ENCODE data around the gene S100A6.
A peak's percentile ranks its signal among the peaks of the same experiment; 100 is the strongest.

The S100A6 gene

GRCh38 chr1:153509729-153510354 is 25.9 kb downstream of the S100A6 start:
- peak; percentile 90 for TF ChIP-seq CTCF (IDR thresholded peaks at IDR 0.05; ENCODE audit: low read depth, low read length, missing control alignments)
- DNase-seq (ENCODE audit: low read depth): no peak
- no peak overlapping the region for H3K4me3 ChIP-seq (ENCODE audit: low read depth, low read length)

- no peak for DNase-seq (ENCODE audit: low read depth)
- no peak for TF ChIP-seq CTCF (IDR thresholded peaks at IDR 0.05; ENCODE audit: low read depth, low read length, missing control alignments)
- H3K4me3 ChIP-seq (ENCODE audit: low read depth, low read length): no peak overlapping the region
Observed at GRCh38 chr1:153509036-153509435, 26.8 kb downstream of the S100A6 start.

GRCh38 chr1:153507926-153508583 is 27.7 kb downstream of the S100A6 start:
- no peak for TF ChIP-seq CTCF (IDR thresholded peaks at IDR 0.05; ENCODE audit: low read depth, low read length, missing control alignments)
- no peak overlapping the region for H3K4me3 ChIP-seq (ENCODE audit: low read depth, low read length)
- no peak for DNase-seq (ENCODE audit: low read depth)

- TF ChIP-seq CTCF (IDR thresholded peaks at IDR 0.05; ENCODE audit: low read depth, low read length, missing control alignments): no peak
- DNase-seq (ENCODE audit: low read depth): no peak
- H3K4me3 ChIP-seq (ENCODE audit: low read depth, low read length): no peak overlapping the region
Observed at GRCh38 chr1:153506831-153507413, 28.9 kb downstream of the S100A6 start.

GRCh38 chr1:153506386-153506785 is 29.4 kb downstream of the S100A6 start:
- no peak for DNase-seq (ENCODE audit: low read depth)
- no peak for TF ChIP-seq CTCF (IDR thresholded peaks at IDR 0.05; ENCODE audit: low read depth, low read length, missing control alignments)
- no peak overlapping the region for H3K4me3 ChIP-seq (ENCODE audit: low read depth, low read length)

- no peak overlapping the region for H3K4me3 ChIP-seq (ENCODE audit: low read depth, low read length)
- no peak for TF ChIP-seq CTCF (IDR thresholded peaks at IDR 0.05; ENCODE audit: low read depth, low read length, missing control alignments)
- no peak for DNase-seq (ENCODE audit: low read depth)
Observed at GRCh38 chr1:153505576-153505975, 30.2 kb downstream of the S100A6 start.
